Urinary bladder (tissue), 4 donors: ENCODE results near the gene JMJD6. TPM values are rescaled to one million over a fixed set of nuclear protein-coding genes. Genes with fewer than 3 reads are reported as not detected.
A peak's percentile ranks its signal among the peaks of the same experiment; 100 is the strongest.
"Not testable (repeated sequence)": the region's sequence is repeated elsewhere in the genome, so short reads cannot be mapped to it uniquely, and the experiment has no call there.

Source experiments
- DNase-seq: peaks from one replicate; pipeline ENCODE4 v3.0.0-alpha.2; 2015; ENCODE audit errors: extremely low spot score
- H3K27ac ChIP-seq: one replicate; pipeline ENCODE4 v1.5.1; 2013; ENCODE audit warnings: low read depth, mild to moderate bottlenecking, moderate library complexity
- H3K36me3 ChIP-seq: one replicate; pipeline ENCODE4 v1.6.1; 2013; ENCODE audit warnings: mild to moderate bottlenecking, moderate library complexity; ENCODE audit not compliant: insufficient read depth
- H3K4me1 ChIP-seq: one replicate; pipeline ENCODE4 v1.6.1; 2013; ENCODE audit warnings: mild to moderate bottlenecking, moderate library complexity; ENCODE audit not compliant: insufficient read depth
- H3K4me3 ChIP-seq: one replicate; pipeline ENCODE4 v1.5.1; 2013; ENCODE audit warnings: low read depth, low read length
- WGBS: extraction: QIAGEN DNeasy Blood & Tissue Kit; methylation state at CpG from one replicate; pipeline ENCODE4 v1.1.7; 2013; 5-methylcytosine and 5-hydroxymethylcytosine counted together
- polyA plus RNA-seq: library from polyadenylated mRNA; stranded (reverse); fragments of 200-250 nt; gene quantifications from one replicate; pipeline ENCODE4 v1.2.3, GENCODE V29; 2013
- total RNA-seq: library from RNA; depleted of rRNA; stranded (reverse); fragments of >200 nt; gene quantifications from one replicate; pipeline ENCODE4 v1.2.3, GENCODE V29; 2014
- donor health status: healthy with polysubstance abuse.
- donor health status: healthy.

Gene JMJD6
- total and polyA plus RNA-seq, 2 donors = 13.5 to 41.4 TPM

DNA sequence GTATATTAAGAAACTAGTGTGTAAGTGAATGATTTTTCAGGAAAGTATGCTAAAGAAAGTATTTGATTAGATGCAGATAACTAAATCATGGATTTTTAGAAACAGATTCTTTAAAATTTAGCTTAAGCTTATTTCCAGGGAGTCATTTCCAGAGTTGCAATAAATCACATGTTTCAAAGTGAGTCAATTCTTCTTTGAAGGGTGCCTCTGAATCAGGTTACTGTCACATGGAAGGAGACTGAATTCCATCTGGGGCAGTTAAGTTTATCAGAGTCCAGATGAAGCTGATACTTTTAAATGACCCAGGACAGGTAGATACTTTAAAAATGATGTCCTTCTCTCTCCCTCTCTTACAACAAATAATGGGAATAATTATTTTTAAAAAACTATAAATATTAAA, 16.6 kb upstream of the JMJD6 start:
- H3K4me1 ChIP-seq = no peaks in the 10 kb centered on the region
- no peak for DNase-seq
- H3K4me3 ChIP-seq = no peak overlapping the region
- H3K27ac ChIP-seq = no peak overlapping the region
- no peaks in the 10 kb centered on the region for H3K36me3 ChIP-seq

DNA sequence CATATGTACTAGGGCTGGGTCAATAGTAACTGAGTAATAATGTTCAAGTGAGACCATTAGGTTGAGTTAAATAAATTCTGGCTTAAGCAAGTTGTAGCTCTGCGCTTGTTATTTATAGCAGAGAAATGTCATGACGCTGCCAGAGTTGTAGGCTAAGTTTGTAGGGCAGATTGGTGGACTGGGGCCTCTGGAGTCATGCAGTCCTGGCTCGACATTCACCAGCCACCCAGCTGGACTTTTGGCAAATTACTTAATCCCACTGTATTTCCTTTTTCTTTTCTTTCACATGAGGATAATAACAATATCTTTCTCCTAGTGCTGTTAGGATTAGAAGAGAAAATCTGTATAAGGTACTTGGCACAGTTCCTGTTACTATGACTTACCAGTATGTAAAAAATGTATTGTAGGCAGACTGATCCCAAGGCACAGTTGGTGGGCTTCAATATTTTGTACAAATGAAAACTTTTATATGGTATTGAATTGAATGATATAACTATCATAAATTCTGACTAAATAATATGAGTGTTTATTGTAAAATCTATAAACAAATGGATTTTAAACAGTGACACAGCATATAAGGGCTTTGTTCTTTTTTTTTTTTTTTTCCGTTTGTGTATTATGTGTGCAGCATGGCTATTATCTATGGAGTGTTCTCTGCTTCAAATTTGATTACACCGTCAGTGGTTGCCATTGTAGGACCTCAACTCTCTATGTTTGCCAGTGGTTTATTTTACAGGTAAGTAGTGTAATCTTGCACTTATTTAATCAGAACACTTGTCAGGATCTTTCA, 14.1 kb upstream of the JMJD6 start:
- no peak overlapping the region for H3K4me3 ChIP-seq
- peak overlapping the region; percentile 5 for H3K27ac ChIP-seq
- H3K4me1 ChIP-seq = no peaks in the 10 kb centered on the region
- H3K36me3 ChIP-seq = no peaks in the 10 kb centered on the region
- no peak for DNase-seq
- 32% methylated on average over 5 of the region's 5 CpGs for WGBS

GRCh38 chr17:76739568-76740115, 13.2 kb upstream of the JMJD6 start:
- not testable (repeated sequence) for H3K36me3 ChIP-seq, H3K27ac ChIP-seq, DNase-seq, H3K4me1 ChIP-seq, H3K4me3 ChIP-seq
- WGBS = 87% methylated on average over 17 of the region's 17 CpGs

DNA sequence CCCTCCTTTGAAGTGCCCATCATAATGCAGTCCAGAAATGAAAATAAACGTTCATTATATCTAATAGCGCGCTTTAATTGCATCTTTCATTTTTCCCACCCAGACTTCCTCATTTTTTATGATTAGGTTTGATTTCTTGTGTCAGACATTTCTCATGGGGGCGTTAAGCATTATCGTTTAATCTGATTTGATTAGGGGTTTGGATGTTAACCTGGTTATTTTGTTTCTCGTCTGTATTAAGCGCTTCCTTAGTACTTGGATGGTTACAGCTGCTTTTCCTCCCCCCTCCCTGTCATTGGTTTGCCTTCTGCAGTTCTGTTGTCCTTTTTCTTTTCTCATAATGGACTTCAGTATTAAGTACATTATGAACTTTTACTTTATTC, 12.1 kb upstream of the JMJD6 start:
- 3% methylated on average over 7 of the region's 7 CpGs for WGBS
- no peaks in the 10 kb centered on the region for H3K4me1 ChIP-seq
- H3K27ac ChIP-seq = peak overlapping the region; percentile 31
- peaks cover 1% of the 10 kb centered on the region for H3K36me3 ChIP-seq
- no peak for DNase-seq
- H3K4me3 ChIP-seq = peak overlapping the region; percentile 44

- peak; percentile 83 for DNase-seq
- H3K4me1 ChIP-seq = no peaks in the 10 kb centered on the region
- peak within 1 kb of the TSS; percentile 98 for H3K27ac ChIP-seq
- peak within 1 kb of the TSS; percentile 83 for H3K4me3 ChIP-seq
- WGBS = under 1% methylated on average over 57 of the region's 57 CpGs
- peaks cover 1% of the 10 kb centered on the region for H3K36me3 ChIP-seq
These were observed 11.5 kb upstream of the JMJD6 start, which contains the start of gene MFSD11 for GRCh38 chr17:76737676-76738467. Gene MFSD11 (plus strand): TSS chr17:76738119. CDS start chr17:76738353, 234 bp downstream.

- Histone ChIP-seq H3K36me3 (peaks cover 1% of the 10 kb centered on the region), H3K4me1 (no peaks in the 10 kb centered on the region), H3K4me3 (peak within 1 kb of the TSS; percentile 83), H3K27ac (peak within 1 kb of the TSS; percentile 98)
- WGBS = under 1% methylated on average over 60 of the region's 60 CpGs
- DNase-seq = peak; percentile 96
These were observed 10.8 kb upstream of the JMJD6 start, which contains the start of gene SRSF2 for GRCh38 chr17:76737082-76737675. Gene SRSF2 (minus strand): TSS chr17:76737331. CDS start chr17:76737160, 171 bp downstream.

DNA sequence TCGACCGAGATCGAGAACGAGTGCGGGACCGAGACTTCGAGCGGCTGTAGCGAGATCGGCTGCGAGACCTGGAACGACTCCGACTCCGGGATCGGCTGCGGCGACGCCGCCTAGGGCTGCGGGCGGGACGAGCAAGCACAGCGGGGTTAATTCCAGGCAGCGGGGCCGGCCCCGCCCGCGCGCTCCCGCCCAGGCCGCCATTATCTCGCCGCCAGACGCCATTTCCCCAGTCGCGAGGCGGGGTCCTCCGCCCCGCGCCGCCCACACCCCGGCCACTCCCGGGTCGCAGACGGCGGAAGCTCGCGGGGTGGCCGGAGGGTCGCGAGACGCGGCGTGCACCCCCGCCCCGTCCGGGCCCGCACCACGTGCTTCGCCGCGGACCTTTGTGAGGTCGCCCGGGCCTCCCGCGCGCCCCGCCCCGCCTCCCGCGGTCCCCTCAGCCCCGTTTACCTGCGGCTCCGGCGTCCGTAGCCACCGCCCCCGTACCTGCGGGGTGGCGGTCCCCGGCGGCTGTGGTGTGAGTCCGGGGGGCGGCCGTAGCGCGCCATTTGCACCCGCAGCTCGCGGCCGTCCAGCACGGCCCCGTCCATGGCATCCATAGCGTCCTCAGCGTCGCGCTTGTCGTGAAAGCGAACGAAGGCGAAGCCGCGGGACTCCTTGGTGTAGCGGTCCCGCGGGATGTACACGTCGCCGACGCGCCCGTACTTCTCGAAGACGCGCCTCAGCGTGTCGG, 10.1 kb upstream of the JMJD6 start:
- H3K27ac ChIP-seq = peak overlapping the region; percentile 98
- DNase-seq = no peak
- no peaks in the 10 kb centered on the region for H3K4me1 ChIP-seq
- peak overlapping the region; percentile 83 for H3K4me3 ChIP-seq
- WGBS = under 1% methylated on average over 117 of the region's 117 CpGs
- peaks cover 1% of the 10 kb centered on the region for H3K36me3 ChIP-seq

DNA sequence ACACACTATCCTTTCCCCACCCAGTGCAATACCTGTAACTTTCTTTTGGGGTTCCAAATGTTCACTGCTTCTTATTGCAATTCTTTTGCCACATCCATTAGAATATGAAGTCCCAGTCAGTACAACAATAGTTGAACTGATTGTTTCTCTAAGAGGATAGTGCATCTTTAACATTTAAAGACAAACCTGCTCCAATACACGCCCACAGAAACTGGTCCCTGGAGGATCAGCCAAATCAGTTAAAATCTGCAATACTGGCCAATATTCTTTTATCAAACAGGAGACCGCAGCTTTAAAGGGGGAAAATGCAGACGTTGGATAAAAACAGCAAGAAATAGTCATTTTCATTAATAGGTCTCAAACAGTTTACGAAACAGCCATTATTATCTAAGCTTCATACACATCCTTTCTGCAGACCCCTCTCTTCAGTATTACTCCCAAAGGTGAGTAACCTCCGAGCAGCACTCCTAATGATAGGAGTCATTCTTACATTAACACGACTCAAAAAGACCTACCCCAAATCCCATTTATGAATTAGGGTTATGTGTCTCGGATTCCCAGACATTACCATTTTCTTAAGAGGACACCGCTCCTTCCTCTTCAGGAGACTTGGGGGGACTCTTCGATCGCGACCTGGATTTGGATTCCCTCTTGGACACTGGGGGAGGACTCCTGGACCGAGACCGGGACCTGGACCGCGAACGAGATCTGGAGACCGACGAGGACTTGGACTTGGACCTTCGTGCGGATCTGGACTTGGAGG, 9.4 kb upstream of the JMJD6 start:
- Histone ChIP-seq H3K36me3 (peaks cover 1% of the 10 kb centered on the region), H3K27ac (peak overlapping the region; percentile 98), H3K4me3 (peak overlapping the region; percentile 83), H3K4me1 (no peaks in the 10 kb centered on the region)
- no peak for DNase-seq
- WGBS = 1% methylated on average over 20 of the region's 20 CpGs

GRCh38 chr17:76735006-76735405, 8.6 kb upstream of the JMJD6 start:
- Histone ChIP-seq H3K4me3 (no peak overlapping the region), H3K4me1 (no peaks in the 10 kb centered on the region), H3K36me3 (peaks cover 1% of the 10 kb centered on the region), H3K27ac (no peak overlapping the region)
- DNase-seq = no peak
- WGBS = 25% methylated on average over 5 of the region's 5 CpGs

GRCh38 chr17:76734080-76734840, 7.9 kb upstream of the JMJD6 start:
- Histone ChIP-seq H3K27ac (peak overlapping the region; percentile 7), H3K36me3 (peaks cover 1% of the 10 kb centered on the region), H3K4me1 (no peaks in the 10 kb centered on the region), H3K4me3 (no peak overlapping the region)
- WGBS = 27% methylated on average over 8 of the region's 8 CpGs
- no peak for DNase-seq

DNA sequence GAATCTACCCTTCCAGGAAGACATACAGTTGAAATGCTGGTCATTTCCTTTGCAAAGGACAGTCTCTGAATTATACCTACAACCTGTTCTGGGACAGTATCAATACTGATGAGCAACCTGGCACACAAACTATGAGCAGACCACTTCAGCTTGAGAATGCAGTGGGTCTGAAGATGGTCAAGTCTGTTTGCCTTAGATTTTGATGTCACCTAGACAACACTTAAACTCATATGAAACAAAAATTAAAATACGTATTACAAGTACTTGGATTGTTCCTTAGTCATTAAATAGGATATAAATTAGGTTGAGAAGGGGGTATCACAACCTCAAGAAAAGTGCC, 7.2 kb upstream of the JMJD6 start:
- no peaks in the 10 kb centered on the region for H3K4me1 ChIP-seq
- peaks cover 1% of the 10 kb centered on the region for H3K36me3 ChIP-seq
- WGBS = 66% methylated on average over 1 of the region's 1 CpG

More for the DNA sequence above, 7.2 kb upstream of the JMJD6 start:
- no peak overlapping the region for H3K27ac ChIP-seq
- H3K4me3 ChIP-seq = no peak overlapping the region
- DNase-seq = no peak
